Measurements from ENCODE around the gene MX2. TPM values are rescaled to one million over a fixed set of nuclear protein-coding genes. Genes with fewer than 3 reads are reported as not detected.
A peak's percentile ranks its signal among the peaks of the same experiment; 100 is the strongest.

MX2 gene
- total and polyA plus RNA-seq, 10 of the 15 experiments (the other 5 are each of a cell fraction or from before 2014, with no cell fraction given), result 10.5 to 167 (median 46.1) TPM

GRCh38 chr21:41428311-41428710, 66.5 kb downstream of the MX2 start:
- CTCF ChIA-PET, result interaction anchor here (1.4 kb wide), 1 partner anchor 145 kb away, joined by 4 read pairs; no protein-coding TSS in a partner anchor

GRCh38 chr21:41428847-41429246, 67.0 kb downstream of the MX2 start:
- Histone ChIP-seq H3K4me1 (ENCODE audit: control insufficient read depth, insufficient read depth, low read length) (peaks cover 48% of the 10 kb centered on the region), H3K36me3 (ENCODE audit: control insufficient read depth in 2 of 2, insufficient read depth in 2 of 2, low read length in 1 of 2) (peaks cover 10 to 56% of the 10 kb centered on the region in 2 experiments), H3K27me3 (replicated peaks in 1 of 2; ENCODE audit: control insufficient read depth in 2 of 2, insufficient read depth in 2 of 2, low read length in 1 of 2) (no peaks in the 10 kb centered on the region), H3K9me3 (replicated peaks; ENCODE audit: control insufficient read depth, insufficient read depth, low read length) (peaks cover 8% of the 10 kb centered on the region), H3K27ac (ENCODE audit: control insufficient read depth, insufficient read depth) (peak overlapping the region; percentile 100), H3K9ac (ENCODE audit: control insufficient read depth, insufficient read depth, low read length) (peak overlapping the region; percentile 100), H3K4me2 (ENCODE audit: control insufficient read depth, insufficient read depth) (peak overlapping the region; percentile 90), H3K4me3 (peak overlapping the region; percentile 93), H3K79me2 (ENCODE audit: control insufficient read depth, insufficient read depth, low read length) (peaks cover 89% of the 10 kb centered on the region), H2AFZ (ENCODE audit: control insufficient read depth, low read depth, low read length) (no peak overlapping the region), H4K20me1 (ENCODE audit: control insufficient read depth, insufficient read depth) (peaks cover 26% of the 10 kb centered on the region)
- ChIA-PET RAD21 (ENCODE audit: unreplicated experiment) (interaction anchor here (0.6 to 1.4 kb wide), 2 partner anchors 24 to 62 kb away, joined by 3 to 4 read pairs; no protein-coding TSS in a partner anchor), CTCF (interaction anchor here (1.4 to 3.7 kb wide), 2 partner anchors 17 to 146 kb away, joined by 4 to 15 read pairs; no protein-coding TSS in a partner anchor), SMC1A (ENCODE audit: uncharacterized antibody, unreplicated experiment) (interaction anchor here (4.2 to 5.6 kb wide), 2 partner anchors 60 to 146 kb away, joined by 19 to 47 read pairs; no protein-coding TSS in a partner anchor), POLR2A (interaction anchor here (1.3 to 7.8 kb wide), 2 partner anchors 60 to 146 kb away, joined by 3 to 80 read pairs; no protein-coding TSS in a partner anchor)
- DNase-seq (ENCODE audit: low read depth, low spot score), result no peak
- ATAC-seq, result no peak
- in situ Hi-C loops (cut with MboI) (no loop called here), intact Hi-C loops (cut with micrococcal nuclease; ENCODE audit: unreplicated experiment) (no loop called here)
- WGBS (ENCODE audit: insufficient coverage, insufficient replicate concordance, low lambda C conversion rate, missing lambda C conversion rate), result 96% methylated on average over 6 of the region's 6 CpGs
- TF ChIP-seq POLR2AphosphoS5 (IDR thresholded peaks at IDR 0.05; ENCODE audit: low read length), result peak; percentile 50
- no peak for TF ChIP-seq SUPT20H (IDR thresholded peaks at IDR 0.05; ENCODE audit: borderline replicate concordance, control insufficient read depth, low read depth, low read length)
- 0 out of 2 replicates have a peak, but pooled peaks have one; percentile 44 for TF ChIP-seq POLR2A (IDR thresholded peaks at IDR 0.05; ENCODE audit: low read depth, low read length)
- no TSS peak for BruUV-seq (replicated peaks)
- no peak for FAIRE-seq

More at GRCh38 chr21:41428311-41428710, 66.5 kb downstream of the MX2 start:
- Histone ChIP-seq H3K4me3 (peak overlapping the region; percentile 93), H3K36me3 (ENCODE audit: control insufficient read depth in 2 of 2, insufficient read depth in 2 of 2, low read length in 1 of 2) (peaks cover 10 to 51% of the 10 kb centered on the region in 2 experiments), H4K20me1 (ENCODE audit: control insufficient read depth, insufficient read depth) (peaks cover 23% of the 10 kb centered on the region), H3K4me2 (ENCODE audit: control insufficient read depth, insufficient read depth) (peak overlapping the region; percentile 90), H3K79me2 (ENCODE audit: control insufficient read depth, insufficient read depth, low read length) (peaks cover 84% of the 10 kb centered on the region), H3K4me1 (ENCODE audit: control insufficient read depth, insufficient read depth, low read length) (peaks cover 54% of the 10 kb centered on the region), H3K27ac (ENCODE audit: control insufficient read depth, insufficient read depth) (peak overlapping the region; percentile 100), H3K27me3 (replicated peaks in 1 of 2; ENCODE audit: control insufficient read depth in 2 of 2, insufficient read depth in 2 of 2, low read length in 1 of 2) (no peaks in the 10 kb centered on the region), H3K9ac (ENCODE audit: control insufficient read depth, insufficient read depth, low read length) (peak overlapping the region; percentile 100), H2AFZ (ENCODE audit: control insufficient read depth, low read depth, low read length) (no peak overlapping the region), H3K9me3 (replicated peaks; ENCODE audit: control insufficient read depth, insufficient read depth, low read length) (peaks cover 5% of the 10 kb centered on the region; the same call in 2 of the 3 replicates)
- DNase-seq (ENCODE audit: low read depth, low spot score) (no peak), FAIRE-seq (no peak), ATAC-seq (no peak)
- TF ChIP-seq SMAD5 (IDR thresholded peaks at IDR 0.05; ENCODE audit: low read depth) (peak; percentile 4; the same call in 1 of the 2 replicates), POLR2A (IDR thresholded peaks at IDR 0.05; ENCODE audit: low read depth, low read length) (peak; percentile 62; the same call in 1 of the 2 replicates), SUPT20H (IDR thresholded peaks at IDR 0.05; ENCODE audit: borderline replicate concordance, control insufficient read depth, low read depth, low read length) (no peak), NR2F1 (conservative IDR thresholded peaks at IDR 0.05) (no peak), POLR2AphosphoS5 (IDR thresholded peaks at IDR 0.05; ENCODE audit: low read length) (peak; percentile 18; the same call in 1 of the 2 replicates)
- in situ Hi-C loops (cut with MboI) (no loop called here), intact Hi-C loops (cut with micrococcal nuclease; ENCODE audit: unreplicated experiment) (no loop called here)
- no TSS peak for BruUV-seq (replicated peaks)
- 98% methylated on average over 8 of the region's 8 CpGs for WGBS (ENCODE audit: insufficient coverage, insufficient replicate concordance, low lambda C conversion rate, missing lambda C conversion rate)
- ChIA-PET RAD21 (ENCODE audit: unreplicated experiment) (interaction anchor here (0.6 to 1.8 kb wide), 4 partner anchors 17 to 61 kb away, joined by 3 to 6 read pairs (median 4); no protein-coding TSS in a partner anchor), POLR2A (interaction anchor here (0.7 to 7.8 kb wide), 2 partner anchors 60 to 66 kb away, joined by 3 to 80 read pairs; no protein-coding TSS in a partner anchor), SMC1A (ENCODE audit: uncharacterized antibody, unreplicated experiment) (interaction anchor here (1.1 to 5.6 kb wide), 2 partner anchors 60 to 65 kb away, joined by 3 to 47 read pairs; no protein-coding TSS in a partner anchor)

Measured in GM12878 (cell line).